Activated CD8-positive, alpha-beta memory T cell treated with anti-CD3 and anti-CD28 coated beads, Interleukin-2, amount 50 U/mL, for 1 hour (primary cell): Measurements from ENCODE around the gene MAPK8IP1.

ENCODE experiments used
- DNase-seq: peaks from one replicate; pipeline ENCODE4 v3.0.0-alpha.2; 2020; ENCODE audit errors: extremely low read depth

MAPK8IP1 gene

GRCh38 chr11:45926536-45927331 is 41.3 kb downstream of the MAPK8IP1 start:
- no peak for DNase-seq

GRCh38 chr11:45927332-45927683 is 41.9 kb downstream of the MAPK8IP1 start:
- DNase-seq, result no peak

DNA sequence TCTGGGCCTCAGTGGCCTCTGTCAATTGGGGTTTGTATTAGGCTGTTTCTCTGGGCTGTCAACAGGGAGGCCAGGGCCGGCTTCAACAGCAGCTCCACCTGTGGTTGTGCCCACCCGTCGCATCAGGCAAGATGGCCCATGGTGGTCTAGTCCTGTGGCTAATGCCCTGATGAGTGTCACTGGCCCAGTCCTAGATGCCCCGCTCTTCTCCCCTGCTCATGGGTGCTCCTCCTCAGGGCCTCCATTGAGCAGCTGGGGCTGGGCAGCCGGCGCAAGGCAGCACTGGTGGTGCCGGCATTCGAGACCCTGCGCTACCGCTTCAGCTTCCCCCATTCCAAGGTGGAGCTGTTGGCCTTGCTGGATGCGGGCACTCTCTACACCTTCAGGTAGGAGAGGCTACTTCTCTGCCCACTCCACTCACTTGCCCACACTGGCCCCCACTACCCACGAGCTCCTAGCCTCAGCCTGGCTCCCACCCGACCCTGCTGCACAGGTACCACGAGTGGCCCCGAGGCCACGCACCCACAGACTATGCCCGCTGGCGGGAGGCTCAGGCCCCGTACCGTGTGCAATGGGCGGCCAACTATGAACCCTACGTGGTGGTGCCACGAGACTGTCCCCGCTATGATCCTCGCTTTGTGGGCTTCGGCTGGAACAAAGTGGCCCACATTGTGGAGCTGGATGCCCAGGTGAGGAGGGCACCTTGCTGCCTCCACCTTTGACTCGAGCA is 42.4 kb downstream of the MAPK8IP1 start:
- no peak for DNase-seq

- DNase-seq, result no peak
Measured at GRCh38 chr11:45928535-45929215, 43.2 kb downstream of the MAPK8IP1 start.

- no peak for DNase-seq
Measured at GRCh38 chr11:45929486-45930030, 44.1 kb downstream of the MAPK8IP1 start.

- no peak for DNase-seq
Measured at GRCh38 chr11:45930031-45930794, 44.8 kb downstream of the MAPK8IP1 start.

DNA sequence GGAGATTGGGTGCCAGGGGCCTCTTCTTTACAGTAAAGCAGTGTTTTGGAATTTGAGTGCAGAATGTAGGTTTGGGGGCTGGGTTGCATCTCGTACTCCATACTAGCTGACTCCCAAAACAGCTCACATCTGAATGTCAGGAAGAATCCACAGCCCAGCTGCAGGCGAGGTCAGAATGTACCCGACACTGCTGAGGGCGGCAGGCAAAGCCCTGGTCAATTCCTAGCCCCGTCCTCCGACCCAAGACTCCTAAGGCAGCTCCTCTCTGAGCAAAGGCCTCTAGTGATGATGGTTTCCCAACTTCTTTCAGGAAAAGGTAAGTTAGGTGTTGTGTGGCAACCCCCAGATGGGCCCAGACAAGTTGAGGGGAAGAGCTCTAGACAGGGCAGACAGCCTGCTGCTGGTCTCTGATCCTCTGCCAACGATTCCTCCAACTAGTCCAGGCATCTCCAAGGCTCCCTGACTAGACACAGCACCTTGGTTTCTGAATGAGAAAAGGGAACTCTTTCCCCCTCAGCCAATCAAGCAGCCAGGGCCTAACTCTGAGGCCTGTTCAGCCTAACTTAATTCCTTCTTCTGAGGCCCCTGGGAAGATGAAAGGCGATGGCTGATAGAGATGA is 45.6 kb downstream of the MAPK8IP1 start:
- DNase-seq, result no peak

GRCh38 chr11:45931739-45932138 is 46.3 kb downstream of the MAPK8IP1 start:
- no peak for DNase-seq

DNA sequence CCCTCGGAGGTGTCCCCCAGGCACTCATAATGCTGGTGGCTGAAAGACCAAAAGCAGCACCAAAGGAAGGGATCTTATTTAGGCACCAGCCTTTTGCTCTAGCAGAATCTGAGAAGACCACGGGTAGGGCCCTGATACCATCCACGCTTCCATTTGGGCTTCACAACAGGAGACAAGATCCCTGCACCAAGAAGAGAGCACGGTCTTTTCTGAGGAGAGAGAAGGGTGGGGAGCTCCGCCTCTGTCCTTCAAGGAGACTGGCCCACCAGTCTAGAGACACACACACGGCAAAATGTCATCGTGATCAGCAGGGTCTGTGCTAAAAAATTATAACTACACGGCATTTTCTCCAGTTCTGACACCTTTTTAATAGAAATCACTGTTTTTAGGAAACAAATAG is 46.8 kb downstream of the MAPK8IP1 start:
- no peak for DNase-seq

GRCh38 chr11:45933131-45933831 is 47.8 kb downstream of the MAPK8IP1 start:
- no peak for DNase-seq

DNA sequence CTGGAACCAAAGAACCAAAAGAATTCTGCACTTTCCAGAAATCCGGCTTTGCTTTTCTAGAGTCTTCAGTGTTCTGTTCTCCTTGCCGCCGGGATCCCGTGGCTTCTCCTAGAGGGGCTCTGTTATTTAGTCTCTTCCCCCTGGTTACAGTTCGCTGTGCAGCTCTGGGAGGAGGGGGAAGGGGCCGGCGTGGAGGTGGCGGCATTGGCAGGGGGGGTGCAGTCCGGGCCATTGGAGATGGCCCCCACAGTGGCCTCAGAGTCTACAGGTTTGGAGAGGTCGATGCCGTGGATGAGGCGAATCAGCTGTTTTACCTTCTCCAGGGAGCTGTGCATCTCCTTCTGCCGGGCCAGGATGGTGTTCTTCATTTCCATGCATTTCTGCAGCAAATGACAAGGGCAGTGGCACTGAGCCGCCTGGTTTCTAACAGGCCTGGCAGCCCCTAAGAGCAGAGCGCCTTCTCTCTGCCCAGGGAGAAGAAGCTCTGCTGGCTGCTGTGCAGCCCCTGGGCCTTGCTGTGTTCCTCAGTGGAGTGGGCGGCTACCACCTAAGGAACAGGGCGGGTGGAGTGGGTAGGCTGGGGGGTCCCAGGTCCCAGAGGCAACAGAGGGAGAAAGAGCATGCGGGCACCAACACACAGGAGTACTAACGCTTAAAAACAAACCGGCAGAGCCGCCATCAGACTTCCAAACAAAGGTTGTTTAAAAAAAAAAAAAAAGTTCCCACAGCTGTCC is 48.6 kb downstream of the MAPK8IP1 start:
- DNase-seq, result no peak

- no peak for DNase-seq
Measured at GRCh38 chr11:45934580-45935318, 49.3 kb downstream of the MAPK8IP1 start.

DNA sequence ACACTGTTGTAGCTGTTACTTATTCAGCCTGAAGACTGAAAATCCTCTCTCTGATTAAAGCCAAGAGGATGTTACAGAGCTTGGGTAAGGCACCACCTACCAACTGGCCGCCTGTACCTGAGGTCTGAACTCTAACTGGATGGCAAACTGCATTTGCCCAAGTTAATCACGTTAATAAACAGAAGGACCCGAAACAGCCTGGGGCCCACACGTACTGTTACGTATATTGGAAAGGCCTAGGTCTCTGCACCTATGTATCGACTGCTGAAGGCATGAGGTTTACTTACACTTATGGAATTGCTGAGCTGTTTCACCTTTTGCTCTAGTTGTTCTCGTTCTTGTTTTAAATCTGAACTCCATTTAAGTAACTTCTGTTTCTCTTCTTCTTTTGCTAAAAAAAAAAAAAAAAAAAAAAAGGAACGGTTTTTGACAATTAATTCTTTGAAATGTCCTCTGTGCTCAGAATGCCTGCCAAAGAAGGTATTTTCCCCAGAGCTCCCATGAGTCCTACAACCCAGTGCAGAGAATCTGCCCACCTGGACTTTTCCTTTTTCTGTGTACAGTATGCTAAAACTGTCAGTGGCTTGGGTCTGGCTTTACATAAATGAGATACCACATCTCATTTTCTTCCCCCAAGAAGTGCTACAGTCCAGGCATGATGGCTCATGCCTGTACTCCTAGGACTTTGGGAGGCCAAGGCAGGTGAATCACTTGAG is 50.1 kb downstream of the MAPK8IP1 start:
- no peak for DNase-seq

- no peak for DNase-seq
Measured at GRCh38 chr11:45936511-45937054, 51.1 kb downstream of the MAPK8IP1 start.

DNA sequence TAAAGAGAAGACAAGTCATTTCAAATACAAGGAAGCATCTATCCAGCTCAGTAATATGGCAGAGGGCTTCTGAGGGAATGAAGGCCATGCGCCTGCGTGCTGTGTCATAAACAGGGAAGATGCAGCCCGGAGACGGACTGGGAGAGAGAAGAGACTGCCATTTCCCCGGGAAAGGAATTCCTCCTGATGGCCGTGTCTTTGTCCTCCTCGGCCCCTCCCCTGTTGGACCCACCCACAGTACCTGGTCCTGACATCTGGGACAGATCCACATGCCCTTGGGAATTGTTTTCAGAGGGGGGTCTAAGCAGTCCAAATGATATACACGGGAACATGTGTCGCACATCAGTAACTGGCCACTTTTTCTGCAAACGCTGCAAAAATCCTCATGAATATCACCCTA is 52.5 kb downstream of the MAPK8IP1 start:
- no peak for DNase-seq

DNA sequence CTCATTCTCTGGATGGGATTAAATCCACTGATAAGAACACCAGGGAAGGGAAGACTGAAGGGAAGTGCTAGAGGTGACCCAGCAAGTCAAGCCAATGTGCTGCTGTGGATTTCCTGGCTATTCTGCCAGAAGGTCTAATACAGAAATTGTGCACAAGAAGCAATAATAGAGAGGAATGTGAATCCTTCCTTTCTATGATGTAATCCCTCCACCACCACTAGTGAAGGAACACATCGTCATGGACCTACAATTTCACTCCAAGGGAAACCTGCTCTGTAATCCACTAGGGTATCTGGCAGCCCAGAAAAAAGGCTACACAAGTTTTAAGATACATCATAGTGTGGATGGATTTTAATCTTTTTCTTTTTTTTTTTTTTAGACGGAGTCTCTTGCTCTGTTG is 54.4 kb downstream of the MAPK8IP1 start:
- no peak for DNase-seq

GRCh38 chr11:45941285-45941684 is 55.8 kb downstream of the MAPK8IP1 start:
- DNase-seq, result no peak

- DNase-seq, result no peak
Measured at GRCh38 chr11:45942381-45942780, 56.9 kb downstream of the MAPK8IP1 start.
